ENCODE results near the gene MRPL39. TPM values are rescaled to one million over a fixed set of nuclear protein-coding genes. Genes with fewer than 3 reads are reported as not detected.
A peak's percentile ranks its signal among the peaks of the same experiment; 100 is the strongest.

MRPL39 gene
- total RNA-seq, 4 donors from 2014 or later, result 16.1 to 23.0 (median 19.9) TPM

GRCh38 chr21:25569084-25569483, 38.2 kb downstream of the MRPL39 start:
- no peak overlapping the region for H3K27ac ChIP-seq
- 97 to 98% methylated on average over 1 of the region's 1 CpG for WGBS, 2 donors
- no peaks in the 10 kb centered on the region for H3K27me3 ChIP-seq
- H3K4me3 ChIP-seq (replicated peaks in 1 of 3), result no peak overlapping the region
- no peak for DNase-seq
- no peaks in the 10 kb centered on the region for H3K36me3 ChIP-seq
- TF ChIP-seq POLR2A (IDR thresholded peaks at IDR 0.05) (no peak), CTCF (IDR thresholded peaks at IDR 0.05) (no peak)
- H3K4me1 ChIP-seq, result no peaks in the 10 kb centered on the region
- no peaks in the 10 kb centered on the region for H3K9me3 ChIP-seq
- intact Hi-C loops (cut with DNase I), result no loop called here

GRCh38 chr21:25568246-25568645, 39.0 kb downstream of the MRPL39 start:
- Histone ChIP-seq H3K4me1 (no peaks in the 10 kb centered on the region), H3K9me3 (no peaks in the 10 kb centered on the region), H3K27me3 (no peaks in the 10 kb centered on the region), H3K4me3 (replicated peaks in 1 of 3) (no peak overlapping the region), H3K27ac (no peak overlapping the region), H3K36me3 (no peaks in the 10 kb centered on the region)
- TF ChIP-seq POLR2A (IDR thresholded peaks at IDR 0.05), result no peak
- peak; percentile 10 to 23 for DNase-seq
- intact Hi-C loops (cut with DNase I), result no loop called here
- WGBS, 2 donors, result 49 to 53% methylated on average over 5 of the region's 5 CpGs

- H3K4me3 ChIP-seq (replicated peaks in 1 of 3), result no peak overlapping the region
- no peaks in the 10 kb centered on the region for H3K27me3 ChIP-seq
- TF ChIP-seq CTCF (IDR thresholded peaks at IDR 0.05), result no peak
- no peak for TF ChIP-seq POLR2A (IDR thresholded peaks at IDR 0.05)
- H3K36me3 ChIP-seq, result no peaks in the 10 kb centered on the region
- H3K27ac ChIP-seq, result no peak overlapping the region
- no peaks in the 10 kb centered on the region for H3K9me3 ChIP-seq
- H3K4me1 ChIP-seq, result peaks cover 0 to 4% of the 10 kb centered on the region in 2 donors
- intact Hi-C loops (cut with DNase I), result no loop called here
- no peak for DNase-seq
- WGBS, 2 donors, result 88 to 92% methylated on average over 4 of the region's 4 CpGs
These were observed 39.8 kb downstream of the MRPL39 start for GRCh38 chr21:25567472-25567871.

GRCh38 chr21:25566645-25567044, 40.6 kb downstream of the MRPL39 start:
- H3K27ac ChIP-seq, result no peak overlapping the region
- TF ChIP-seq CTCF (IDR thresholded peaks at IDR 0.05), result no peak
- TF ChIP-seq POLR2A (IDR thresholded peaks at IDR 0.05), result no peak
- H3K4me3 ChIP-seq (replicated peaks in 1 of 3), result no peak overlapping the region
- no peaks in the 10 kb centered on the region for H3K27me3 ChIP-seq
- WGBS, 2 donors, result 91 to 92% methylated on average over 3 of the region's 3 CpGs
- intact Hi-C loops (cut with DNase I), result no loop called here
- H3K36me3 ChIP-seq, result no peaks in the 10 kb centered on the region
- H3K9me3 ChIP-seq, result no peaks in the 10 kb centered on the region
- DNase-seq, result no peak
- H3K4me1 ChIP-seq, result peaks cover 0 to 5% of the 10 kb centered on the region in 2 donors

GRCh38 chr21:25565272-25566211, 41.7 kb downstream of the MRPL39 start:
- WGBS, 2 donors, result 86 to 98% methylated on average over 3 of the region's 3 CpGs
- H3K4me3 ChIP-seq (replicated peaks in 1 of 3), result no peak overlapping the region
- H3K36me3 ChIP-seq, result no peaks in the 10 kb centered on the region

More at GRCh38 chr21:25565272-25566211, 41.7 kb downstream of the MRPL39 start:
- no peaks in the 10 kb centered on the region for H3K9me3 ChIP-seq
- H3K27me3 ChIP-seq, result no peaks in the 10 kb centered on the region
- TF ChIP-seq CTCF (IDR thresholded peaks at IDR 0.05) (no peak), POLR2A (IDR thresholded peaks at IDR 0.05) (no peak)
- no peak for DNase-seq
- H3K4me1 ChIP-seq, result peaks cover 0 to 7% of the 10 kb centered on the region in 2 donors
- intact Hi-C loops (cut with DNase I), result no loop called here
- H3K27ac ChIP-seq, result no peak overlapping the region
